22Rv1 (cell line): ENCODE results near the gene MDM1.

Source experiments
- H3K27ac ChIP-seq: fragments of 450-650 bp; 2 replicates; pipeline ENCODE4 v1.5.1; 2017
- ZFX ChIP-seq: fragments of 450-650 bp; IDR thresholded peaks from 2 replicates; pipeline ENCODE4 v1.6.1; 2017; ENCODE audit warnings: antibody characterized with exemption, borderline replicate concordance
- TF ChIP-seq, protein P1 (sequence below): fragments of 450-650 bp; IDR thresholded peaks from 2 replicates; pipeline ENCODE4 v1.5.1; 2017; ENCODE audit warnings: mild to moderate bottlenecking

Gene MDM1

DNA sequence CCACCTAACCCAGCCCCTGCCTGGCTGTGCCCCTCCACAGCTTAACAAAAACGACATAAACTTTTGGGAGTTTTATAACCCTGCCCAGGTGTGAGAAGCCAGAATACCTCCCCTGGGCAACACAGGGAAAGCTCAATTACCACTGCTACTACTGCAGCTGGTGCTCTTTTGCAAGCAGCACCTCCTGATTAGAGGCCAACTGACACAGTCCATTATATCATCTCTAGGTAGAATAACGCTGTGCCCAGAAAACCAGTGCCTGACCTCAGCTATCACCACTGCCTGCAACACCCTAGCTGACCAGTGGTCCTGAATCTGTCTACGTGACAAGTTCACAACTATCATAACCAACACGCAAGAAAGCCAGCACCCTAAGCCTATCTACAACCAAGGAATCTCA, 34.2 kb downstream of the MDM1 start:
- H3K27ac ChIP-seq, result no peak overlapping the region
- TF ChIP-seq, protein P1, sequence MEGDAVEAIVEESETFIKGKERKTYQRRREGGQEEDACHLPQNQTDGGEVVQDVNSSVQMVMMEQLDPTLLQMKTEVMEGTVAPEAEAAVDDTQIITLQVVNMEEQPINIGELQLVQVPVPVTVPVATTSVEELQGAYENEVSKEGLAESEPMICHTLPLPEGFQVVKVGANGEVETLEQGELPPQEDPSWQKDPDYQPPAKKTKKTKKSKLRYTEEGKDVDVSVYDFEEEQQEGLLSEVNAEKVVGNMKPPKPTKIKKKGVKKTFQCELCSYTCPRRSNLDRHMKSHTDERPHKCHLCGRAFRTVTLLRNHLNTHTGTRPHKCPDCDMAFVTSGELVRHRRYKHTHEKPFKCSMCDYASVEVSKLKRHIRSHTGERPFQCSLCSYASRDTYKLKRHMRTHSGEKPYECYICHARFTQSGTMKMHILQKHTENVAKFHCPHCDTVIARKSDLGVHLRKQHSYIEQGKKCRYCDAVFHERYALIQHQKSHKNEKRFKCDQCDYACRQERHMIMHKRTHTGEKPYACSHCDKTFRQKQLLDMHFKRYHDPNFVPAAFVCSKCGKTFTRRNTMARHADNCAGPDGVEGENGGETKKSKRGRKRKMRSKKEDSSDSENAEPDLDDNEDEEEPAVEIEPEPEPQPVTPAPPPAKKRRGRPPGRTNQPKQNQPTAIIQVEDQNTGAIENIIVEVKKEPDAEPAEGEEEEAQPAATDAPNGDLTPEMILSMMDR, result no peak
- no peak for TF ChIP-seq ZFX

DNA sequence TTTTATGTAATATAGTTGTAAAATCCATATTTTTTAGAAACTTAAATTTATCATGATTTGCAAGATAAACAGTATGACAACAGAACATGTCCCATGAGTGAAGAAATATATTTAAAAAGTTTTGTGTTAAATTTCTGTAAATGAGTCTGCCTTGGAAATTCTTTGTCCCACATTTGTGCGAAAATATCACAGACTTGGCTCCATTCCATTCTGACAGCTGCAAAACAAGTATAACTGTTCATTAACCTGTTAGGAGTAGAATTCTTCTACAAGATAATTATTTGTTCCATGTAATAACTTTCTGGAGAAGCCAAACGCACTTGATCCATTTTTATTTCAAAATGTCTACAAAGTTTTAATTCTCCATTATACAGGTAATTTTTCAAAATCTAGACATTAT, 37.9 kb downstream of the MDM1 start:
- TF ChIP-seq, protein P1, result no peak
- no peak for TF ChIP-seq ZFX
- no peak overlapping the region for H3K27ac ChIP-seq

DNA sequence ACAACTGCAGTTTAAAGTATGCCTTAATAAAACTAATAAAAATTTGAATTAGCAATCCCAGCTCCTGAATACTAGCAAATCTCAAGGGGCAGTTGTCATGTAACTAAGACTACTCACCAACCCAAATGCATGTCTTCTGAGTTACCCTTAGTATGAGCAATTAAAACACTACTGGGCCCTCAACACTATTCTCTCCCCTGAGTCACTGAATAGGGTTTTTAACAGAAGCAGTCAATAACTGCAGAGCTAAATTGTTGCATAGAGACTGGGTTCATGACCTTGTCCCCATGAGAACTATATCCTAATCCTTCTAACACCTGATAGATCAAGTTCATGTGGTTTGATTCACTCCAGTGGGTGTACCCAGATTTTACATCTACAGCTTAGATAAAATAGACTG, 38.8 kb downstream of the MDM1 start:
- TF ChIP-seq ZFX, result no peak
- TF ChIP-seq, protein P1, result no peak
- no peak overlapping the region for H3K27ac ChIP-seq

DNA sequence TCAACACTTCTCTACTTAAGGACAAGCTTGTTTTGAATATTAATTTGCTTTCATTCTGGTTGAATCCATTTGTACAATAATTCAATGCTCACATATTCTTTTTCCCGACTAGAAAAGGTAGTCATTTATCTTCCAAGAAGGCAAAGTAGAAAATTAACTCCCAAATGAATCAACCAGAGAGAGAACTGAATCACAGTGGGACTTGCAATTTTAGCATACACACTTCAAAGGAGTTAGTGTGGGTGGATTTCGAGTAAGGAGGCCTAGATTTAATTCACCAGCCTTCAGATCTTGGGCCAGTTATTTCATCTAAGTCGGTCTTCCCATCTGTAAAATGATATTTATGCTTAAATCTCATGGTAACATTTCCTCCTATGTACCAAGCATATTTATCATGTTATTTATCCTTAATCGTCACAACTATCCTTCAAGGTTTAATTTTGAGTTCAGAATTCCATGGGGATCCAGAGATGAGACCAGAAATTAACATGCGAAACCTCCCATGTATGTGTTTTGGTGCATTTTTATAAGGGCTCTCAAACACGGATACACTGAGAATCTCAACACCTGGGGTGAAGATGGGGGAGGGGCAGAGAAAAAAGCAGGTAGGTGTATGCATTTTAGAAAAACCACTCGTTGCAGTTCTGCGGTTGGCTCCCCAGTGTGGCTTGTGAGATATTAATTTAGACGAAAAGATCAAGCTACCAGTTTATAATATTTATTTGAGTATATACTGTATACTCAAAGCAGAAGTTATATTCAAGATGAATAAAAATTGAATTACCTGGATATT, 39.8 kb downstream of the MDM1 start:
- no peak for TF ChIP-seq ZFX
- TF ChIP-seq, protein P1, result no peak
- no peak overlapping the region for H3K27ac ChIP-seq

DNA sequence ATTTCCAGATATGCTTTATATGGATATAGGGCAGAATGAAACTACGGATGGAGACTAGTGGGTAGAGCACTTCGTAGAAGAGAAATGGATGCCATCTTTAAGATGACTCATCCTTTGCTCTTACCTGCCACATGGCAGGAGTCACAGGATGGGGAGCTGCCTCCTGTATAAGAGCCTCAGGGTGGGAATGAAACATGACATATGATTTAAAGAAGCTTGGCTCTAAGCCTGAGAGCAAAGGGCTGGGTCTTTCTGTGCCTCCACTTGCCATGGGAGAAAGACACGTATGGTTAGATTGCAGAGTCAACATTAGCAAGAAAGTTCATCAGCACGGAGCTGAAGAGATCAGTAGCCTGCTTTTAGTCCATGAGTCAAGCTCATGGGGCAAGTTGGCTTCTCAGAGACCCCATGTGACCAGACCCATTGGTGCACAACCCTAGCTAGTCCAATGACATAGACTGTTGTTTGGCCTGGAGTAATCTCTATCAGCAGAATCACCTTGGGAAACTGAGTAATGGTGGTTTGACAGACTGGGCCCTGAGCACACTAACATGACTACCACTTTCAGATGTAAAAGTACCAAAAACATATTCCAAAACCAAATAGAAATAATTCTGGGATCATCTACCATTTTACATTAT, 40.6 kb downstream of the MDM1 start:
- H3K27ac ChIP-seq, result no peak overlapping the region
- no peak for TF ChIP-seq ZFX
- TF ChIP-seq, protein P1, result no peak

DNA sequence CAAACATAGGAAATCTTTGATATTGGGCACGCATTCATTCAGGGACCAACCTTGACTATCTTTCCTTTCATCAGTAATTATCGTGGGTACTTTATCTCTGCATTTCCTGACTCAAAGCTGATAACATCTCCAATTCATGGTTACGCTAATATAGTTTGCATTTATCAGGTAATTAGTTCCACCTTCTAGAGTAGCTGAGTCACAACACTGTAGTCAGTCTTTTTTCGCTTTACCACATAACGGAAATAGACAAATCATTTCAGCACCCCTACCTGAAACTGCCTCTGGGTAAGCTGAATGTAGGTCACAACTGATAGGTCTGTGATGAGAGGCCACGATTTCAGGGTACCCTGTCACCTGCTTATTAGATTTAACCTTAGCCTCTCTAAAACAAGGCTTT, 42.0 kb downstream of the MDM1 start:
- TF ChIP-seq ZFX, result no peak
- no peak overlapping the region for H3K27ac ChIP-seq

DNA sequence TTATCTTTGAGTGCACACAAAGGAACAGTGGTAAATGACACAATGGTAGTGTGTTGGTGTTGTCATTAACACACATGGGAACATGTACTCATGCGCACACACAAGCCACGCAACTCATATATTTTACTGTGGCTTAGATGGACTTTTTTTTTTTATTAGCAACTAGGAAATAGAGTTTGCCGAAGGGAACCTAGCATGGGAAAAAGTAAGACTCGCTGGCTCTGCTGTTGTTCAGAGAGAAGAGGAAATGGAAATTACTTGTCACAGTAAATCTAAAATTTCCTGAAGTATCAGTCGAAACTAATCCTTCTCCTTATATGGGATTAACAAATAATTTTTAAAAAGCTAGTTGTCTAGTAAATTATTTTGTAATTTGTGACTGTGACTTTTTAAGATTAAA, 45.1 kb downstream of the MDM1 start:
- no peak for TF ChIP-seq ZFX
- no peak overlapping the region for H3K27ac ChIP-seq

DNA sequence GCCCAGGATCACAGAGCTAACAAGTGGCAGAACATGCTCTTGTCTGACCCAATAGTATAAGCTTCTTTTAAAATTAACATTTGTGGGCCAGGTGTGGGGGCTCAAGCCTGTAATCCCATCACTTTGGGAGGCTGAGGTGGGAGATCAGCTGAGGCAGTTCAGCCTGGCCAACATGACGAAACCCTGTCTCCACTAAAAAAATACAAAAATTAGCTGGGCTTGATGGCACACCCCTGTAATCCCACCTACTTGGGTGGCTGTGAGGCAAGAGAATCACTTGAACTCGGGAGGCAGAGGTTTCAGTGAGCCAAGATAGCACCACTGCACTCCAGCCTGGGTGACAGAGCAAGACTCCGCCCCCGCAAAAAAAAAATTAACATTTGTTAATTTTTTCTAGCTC, 45.8 kb downstream of the MDM1 start:
- no peak overlapping the region for H3K27ac ChIP-seq

More for the DNA sequence above, 45.8 kb downstream of the MDM1 start:
- no peak for TF ChIP-seq ZFX
- TF ChIP-seq, protein P1, result no peak
